Activated CD4-positive, CD25-positive, alpha-beta regulatory T cell treated with anti-CD3 and anti-CD28 coated beads, Interleukin-2, amount 50 U/mL, for 16 hours (primary cell): ENCODE data around the gene ILKAP.

Experiments
- DNase-seq: peaks from one replicate; pipeline ENCODE4 v3.0.0-alpha.2; 2020; ENCODE audit warnings: low read depth, low spot score

Gene ILKAP

GRCh38 chr2:238203094-238203972 lies at the start of gene ILKAP:
Gene ILKAP (minus strand): TSS chr2:238203695. CDS start chr2:238203553, 142 bp downstream.
- peak; percentile 82 for DNase-seq

- no peak for DNase-seq
Observed at GRCh38 chr2:238252766-238253630, 49.5 kb upstream of the ILKAP start.

GRCh38 chr2:238251986-238252385 lies 48.5 kb upstream of the ILKAP start:
- no peak for DNase-seq

GRCh38 chr2:238251331-238251730 lies 47.8 kb upstream of the ILKAP start:
- DNase-seq: no peak

GRCh38 chr2:238250896-238251295 lies 47.4 kb upstream of the ILKAP start:
- DNase-seq: no peak

GRCh38 chr2:238247841-238248453 lies 44.5 kb upstream of the ILKAP start:
- no peak for DNase-seq

GRCh38 chr2:238247002-238247822 lies 43.7 kb upstream of the ILKAP start:
- no peak for DNase-seq

- no peak for DNase-seq
Observed at GRCh38 chr2:238244151-238244550, 40.7 kb upstream of the ILKAP start.

- DNase-seq: no peak
Observed at GRCh38 chr2:238243496-238244076, 40.1 kb upstream of the ILKAP start.

- DNase-seq: no peak
Observed at GRCh38 chr2:238242731-238243495, 39.4 kb upstream of the ILKAP start.

- no peak for DNase-seq
Observed at GRCh38 chr2:238241970-238242369, 38.5 kb upstream of the ILKAP start.

- DNase-seq: no peak
Observed at GRCh38 chr2:238240757-238241711, 37.5 kb upstream of the ILKAP start.

- DNase-seq: peak; percentile 49
Observed at GRCh38 chr2:238239863-238240756, 36.6 kb upstream of the ILKAP start, which contains the start of gene HES6. Gene HES6 (minus strand): TSS chr2:238240038. CDS start chr2:238239905, 133 bp downstream.

GRCh38 chr2:238239543-238239862 lies 36.0 kb upstream of the ILKAP start:
- DNase-seq: no peak

- no peak for DNase-seq
Observed at GRCh38 chr2:238238766-238239542, 35.5 kb upstream of the ILKAP start.

GRCh38 chr2:238238311-238238765 lies 34.8 kb upstream of the ILKAP start:
- DNase-seq: no peak
